HEK293 (cell line): ENCODE data around the gene MPZL1.

Experiments used
- EGR2 ChIP-seq: fragments of 450-650 bp; formaldehyde crosslinking; IDR thresholded peaks from 2 replicates; pipeline ENCODE4 v1.5.1; 2016; ENCODE audit warnings: low read depth, missing biosample characterization, missing genetic modification characterization
- HOXA7 ChIP-seq: sonication (generic); formaldehyde crosslinking; IDR thresholded peaks from 2 replicates; pipeline ENCODE4 v1.8.1; 2022; ENCODE audit warnings: missing genetic modification reagents, borderline replicate concordance
- IKZF3 ChIP-seq: fragments of 450-650 bp; IDR thresholded peaks from 2 replicates; pipeline ENCODE4 v1.5.0; 2018; ENCODE audit warnings: missing biosample characterization, mild to moderate bottlenecking, missing genetic modification characterization, moderate library complexity
- KLF1 ChIP-seq: fragments of 450-650 bp; formaldehyde crosslinking; IDR thresholded peaks from 2 replicates; pipeline ENCODE4 v1.5.1; 2016; ENCODE audit warnings: missing biosample characterization, missing genetic modification characterization
- KLF8 ChIP-seq: fragments of 450-650 bp; formaldehyde crosslinking; IDR thresholded peaks from 2 replicates; pipeline ENCODE4 v1.5.1; 2016; ENCODE audit warnings: missing biosample characterization, missing genetic modification characterization
- KLF9 ChIP-seq: fragments of 450-650 bp; formaldehyde crosslinking; IDR thresholded peaks from 2 replicates; pipeline ENCODE4 v1.5.1; 2016; ENCODE audit warnings: missing biosample characterization, missing genetic modification characterization, low read depth
- PRDM6 ChIP-seq: fragments of 450-650 bp; formaldehyde crosslinking; IDR thresholded peaks from 2 replicates; pipeline ENCODE4 v1.5.1; 2017; ENCODE audit warnings: missing biosample characterization, missing genetic modification characterization
- REPIN1 ChIP-seq: fragments of 450-650 bp; formaldehyde crosslinking; IDR thresholded peaks from 2 replicates; pipeline ENCODE4 v1.5.1; 2017; ENCODE audit warnings: missing biosample characterization, missing genetic modification characterization, low read depth
- YY1 ChIP-seq: fragments of 450-650 bp; formaldehyde crosslinking; IDR thresholded peaks from 2 replicates; pipeline ENCODE4 v1.5.1; 2018; ENCODE audit warnings: missing biosample characterization, missing genetic modification characterization
- ZBTB17 ChIP-seq: fragments of 450-650 bp; formaldehyde crosslinking; IDR thresholded peaks from 2 replicates; pipeline ENCODE4 v1.5.1; 2016; ENCODE audit warnings: missing biosample characterization, missing genetic modification characterization
- ZBTB21 ChIP-seq: fragments of 450-650 bp; formaldehyde crosslinking; IDR thresholded peaks from 2 replicates; pipeline ENCODE4 v1.5.1; 2017; ENCODE audit warnings: missing biosample characterization, missing genetic modification characterization
- ZBTB8A ChIP-seq: fragments of 450-650 bp; formaldehyde crosslinking; IDR thresholded peaks from 2 replicates; pipeline ENCODE4 v1.5.1; 2016; ENCODE audit warnings: missing biosample characterization, missing genetic modification characterization
- ZNF112 ChIP-seq: fragments of 450-650 bp; formaldehyde crosslinking; IDR thresholded peaks from 2 replicates; pipeline ENCODE4 v1.5.0; 2017; ENCODE audit warnings: missing biosample characterization, missing genetic modification characterization
- ZNF138 ChIP-seq: fragments of 450-650 bp; formaldehyde crosslinking; IDR thresholded peaks from 2 replicates; pipeline ENCODE4 v1.5.1; 2016; ENCODE audit warnings: missing biosample characterization, missing genetic modification characterization, borderline replicate concordance
- ZNF155 ChIP-seq: fragments of 450-650 bp; formaldehyde crosslinking; IDR thresholded peaks from 2 replicates; pipeline ENCODE4 v1.5.1; 2016; ENCODE audit warnings: missing biosample characterization, missing genetic modification characterization
- ZNF202 ChIP-seq: fragments of 450-650 bp; formaldehyde crosslinking; IDR thresholded peaks from 2 replicates; pipeline ENCODE4 v1.5.1; 2016; ENCODE audit warnings: missing biosample characterization, missing genetic modification characterization, borderline replicate concordance
- ZNF292 ChIP-seq: fragments of 450-650 bp; formaldehyde crosslinking; IDR thresholded peaks from 2 replicates; pipeline ENCODE4 v1.5.1; 2016; ENCODE audit warnings: low read depth, missing biosample characterization, missing genetic modification characterization, borderline replicate concordance
- ZNF341 ChIP-seq: fragments of 450-650 bp; formaldehyde crosslinking; IDR thresholded peaks from 2 replicates; pipeline ENCODE4; 2016; ENCODE audit warnings: low read depth, missing biosample characterization, missing genetic modification characterization
- ZNF423 ChIP-seq: fragments of 450-650 bp; formaldehyde crosslinking; IDR thresholded peaks from 2 replicates; pipeline ENCODE4 v1.5.1; 2016; ENCODE audit warnings: missing biosample characterization, missing genetic modification characterization
- ZNF518A ChIP-seq: fragments of 450-650 bp; formaldehyde crosslinking; conservative IDR thresholded peaks from 2 replicates; pipeline ENCODE4 v1.5.1; 2016; ENCODE audit warnings: low read depth, missing biosample characterization, missing genetic modification characterization
- ZNF561 ChIP-seq: fragments of 450-650 bp; IDR thresholded peaks from 2 replicates; pipeline ENCODE4 v1.5.1; 2018; ENCODE audit warnings: missing biosample characterization, missing genetic modification characterization, borderline replicate concordance
- ZNF596 ChIP-seq: fragments of 450-650 bp; IDR thresholded peaks from 2 replicates; pipeline ENCODE4 v1.5.0; 2018; ENCODE audit warnings: missing biosample characterization, mild to moderate bottlenecking, missing genetic modification characterization, moderate library complexity
- ZNF624 ChIP-seq: fragments of 450-650 bp; formaldehyde crosslinking; IDR thresholded peaks from 2 replicates; pipeline ENCODE4 v1.5.1; 2017; ENCODE audit warnings: missing biosample characterization, missing genetic modification characterization
- ZNF658 ChIP-seq: fragments of 450-650 bp; formaldehyde crosslinking; IDR thresholded peaks from 2 replicates; pipeline ENCODE4; 2016; ENCODE audit warnings: missing biosample characterization, missing genetic modification characterization
- ZNF768 ChIP-seq: fragments of 450-650 bp; formaldehyde crosslinking; IDR thresholded peaks from 2 replicates; pipeline ENCODE4 v1.5.1; 2018; ENCODE audit warnings: missing biosample characterization, mild to moderate bottlenecking, missing genetic modification characterization
- ZNF785 ChIP-seq: fragments of 450-650 bp; formaldehyde crosslinking; IDR thresholded peaks from 2 replicates; pipeline ENCODE4 v1.5.1; 2016; ENCODE audit warnings: missing biosample characterization, missing genetic modification characterization
- TF ChIP-seq, protein P1 (sequence below): fragments of 450-650 bp; formaldehyde crosslinking; IDR thresholded peaks from 2 replicates; pipeline ENCODE4 v1.5.1; 2016; ENCODE audit warnings: missing biosample characterization, missing genetic modification characterization, low read depth
- TF ChIP-seq, protein P2 (sequence below): fragments of 450-650 bp; formaldehyde crosslinking; IDR thresholded peaks from 2 replicates; pipeline ENCODE4 v1.5.1; 2016; ENCODE audit warnings: missing biosample characterization, missing genetic modification characterization

The MPZL1 gene

GRCh38 chr1:167714439-167715156, 7.2 kb upstream of the MPZL1 start (continued):
- TF ChIP-seq ZNF518A (tag by site-specific recombination) = no peak
- TF ChIP-seq EGR2 (tag by site-specific recombination) = peak; percentile 43; the same call in 1 of the 2 replicates
- peak; percentile 99 for TF ChIP-seq ZNF341 (tag by site-specific recombination)
- TF ChIP-seq, protein P1, sequence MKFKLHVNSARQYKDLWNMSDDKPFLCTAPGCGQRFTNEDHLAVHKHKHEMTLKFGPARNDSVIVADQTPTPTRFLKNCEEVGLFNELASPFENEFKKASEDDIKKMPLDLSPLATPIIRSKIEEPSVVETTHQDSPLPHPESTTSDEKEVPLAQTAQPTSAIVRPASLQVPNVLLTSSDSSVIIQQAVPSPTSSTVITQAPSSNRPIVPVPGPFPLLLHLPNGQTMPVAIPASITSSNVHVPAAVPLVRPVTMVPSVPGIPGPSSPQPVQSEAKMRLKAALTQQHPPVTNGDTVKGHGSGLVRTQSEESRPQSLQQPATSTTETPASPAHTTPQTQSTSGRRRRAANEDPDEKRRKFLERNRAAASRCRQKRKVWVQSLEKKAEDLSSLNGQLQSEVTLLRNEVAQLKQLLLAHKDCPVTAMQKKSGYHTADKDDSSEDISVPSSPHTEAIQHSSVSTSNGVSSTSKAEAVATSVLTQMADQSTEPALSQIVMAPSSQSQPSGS (tag by site-specific recombination) = no peak
- no peak for TF ChIP-seq ZNF112
- 0 out of 2 replicates have a peak, but pooled peaks have one; percentile 66 for TF ChIP-seq ZNF785 (tag by site-specific recombination)
- TF ChIP-seq ZNF138 (tag by site-specific recombination) = no peak
- TF ChIP-seq KLF9 (tag by site-specific recombination) = peak; percentile 61; the same call in 1 of the 2 replicates
- TF ChIP-seq YY1 = peak; percentile 56; the same call in 1 of the 2 replicates
- no peak; the same call in 1 of the 2 replicates for TF ChIP-seq PRDM6
- no peak for TF ChIP-seq ZNF155 (tag by site-specific recombination)
- TF ChIP-seq ZNF292 = no peak
- peak; percentile 87 for TF ChIP-seq KLF8 (tag by site-specific recombination)
- TF ChIP-seq KLF1 (tag by site-specific recombination) = peak; percentile 69
- TF ChIP-seq REPIN1 (tag by site-specific recombination) = no peak; the same call in none of the 2 replicates
- no peak; the same call in 1 of the 2 replicates for TF ChIP-seq ZNF596 (tag by site-specific recombination)
- TF ChIP-seq ZBTB17 = peak; percentile 82
- no peak for TF ChIP-seq ZNF202 (tag by site-specific recombination)
- TF ChIP-seq ZBTB21 = no peak; the same call in none of the 2 replicates
- no peak for TF ChIP-seq ZNF423 (tag by site-specific recombination)
- peak; percentile 81; the same call in 1 of the 2 replicates for TF ChIP-seq ZNF561 (tag by site-specific recombination)
- TF ChIP-seq ZBTB8A (tag by site-specific recombination) = peak; percentile 99
- TF ChIP-seq, protein P2, sequence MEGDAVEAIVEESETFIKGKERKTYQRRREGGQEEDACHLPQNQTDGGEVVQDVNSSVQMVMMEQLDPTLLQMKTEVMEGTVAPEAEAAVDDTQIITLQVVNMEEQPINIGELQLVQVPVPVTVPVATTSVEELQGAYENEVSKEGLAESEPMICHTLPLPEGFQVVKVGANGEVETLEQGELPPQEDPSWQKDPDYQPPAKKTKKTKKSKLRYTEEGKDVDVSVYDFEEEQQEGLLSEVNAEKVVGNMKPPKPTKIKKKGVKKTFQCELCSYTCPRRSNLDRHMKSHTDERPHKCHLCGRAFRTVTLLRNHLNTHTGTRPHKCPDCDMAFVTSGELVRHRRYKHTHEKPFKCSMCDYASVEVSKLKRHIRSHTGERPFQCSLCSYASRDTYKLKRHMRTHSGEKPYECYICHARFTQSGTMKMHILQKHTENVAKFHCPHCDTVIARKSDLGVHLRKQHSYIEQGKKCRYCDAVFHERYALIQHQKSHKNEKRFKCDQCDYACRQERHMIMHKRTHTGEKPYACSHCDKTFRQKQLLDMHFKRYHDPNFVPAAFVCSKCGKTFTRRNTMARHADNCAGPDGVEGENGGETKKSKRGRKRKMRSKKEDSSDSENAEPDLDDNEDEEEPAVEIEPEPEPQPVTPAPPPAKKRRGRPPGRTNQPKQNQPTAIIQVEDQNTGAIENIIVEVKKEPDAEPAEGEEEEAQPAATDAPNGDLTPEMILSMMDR (tag by site-specific recombination) = no peak
- TF ChIP-seq ZNF658 (tag by site-specific recombination) = no peak
- TF ChIP-seq IKZF3 = no peak; the same call in none of the 2 replicates
- TF ChIP-seq HOXA7 (CRISPR knock-in tag) = no peak
- no peak for TF ChIP-seq ZNF768 (tag by site-specific recombination)
- no peak for TF ChIP-seq ZNF624
